Activated CD8-positive, alpha-beta memory T cell treated with anti-CD3 and anti-CD28 coated beads for 1 hour (primary cell): ENCODE measurements around the gene DAZ4.
"Not testable (repeated sequence)": the region's sequence is repeated elsewhere in the genome, so short reads cannot be mapped to it uniquely, and the experiment has no call there.

Experiments
- DNase-seq, 2 donors: peaks; one replicate each; pipeline ENCODE4 v3.0.0-alpha.2; 2020; ENCODE audit warnings: low read depth in 1 of 2; ENCODE audit errors: extremely low read depth in 1 of 2

The DAZ4 gene, protein sequence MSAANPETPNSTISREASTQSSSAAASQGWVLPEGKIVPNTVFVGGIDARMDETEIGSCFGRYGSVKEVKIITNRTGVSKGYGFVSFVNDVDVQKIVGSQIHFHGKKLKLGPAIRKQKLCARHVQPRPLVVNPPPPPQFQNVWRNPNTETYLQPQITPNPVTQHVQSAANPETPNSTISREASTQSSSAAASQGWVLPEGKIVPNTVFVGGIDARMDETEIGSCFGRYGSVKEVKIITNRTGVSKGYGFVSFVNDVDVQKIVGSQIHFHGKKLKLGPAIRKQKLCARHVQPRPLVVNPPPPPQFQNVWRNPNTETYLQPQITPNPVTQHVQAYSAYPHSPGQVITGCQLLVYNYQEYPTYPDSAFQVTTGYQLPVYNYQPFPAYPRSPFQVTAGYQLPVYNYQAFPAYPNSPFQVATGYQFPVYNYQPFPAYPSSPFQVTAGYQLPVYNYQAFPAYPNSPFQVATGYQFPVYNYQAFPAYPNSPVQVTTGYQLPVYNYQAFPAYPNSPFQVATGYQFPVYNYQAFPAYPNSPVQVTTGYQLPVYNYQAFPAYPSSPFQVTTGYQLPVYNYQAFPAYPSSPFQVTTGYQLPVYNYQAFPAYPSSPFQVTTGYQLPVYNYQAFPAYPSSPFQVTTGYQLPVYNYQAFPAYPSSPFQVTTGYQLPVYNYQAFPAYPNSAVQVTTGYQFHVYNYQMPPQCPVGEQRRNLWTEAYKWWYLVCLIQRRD

DNA sequence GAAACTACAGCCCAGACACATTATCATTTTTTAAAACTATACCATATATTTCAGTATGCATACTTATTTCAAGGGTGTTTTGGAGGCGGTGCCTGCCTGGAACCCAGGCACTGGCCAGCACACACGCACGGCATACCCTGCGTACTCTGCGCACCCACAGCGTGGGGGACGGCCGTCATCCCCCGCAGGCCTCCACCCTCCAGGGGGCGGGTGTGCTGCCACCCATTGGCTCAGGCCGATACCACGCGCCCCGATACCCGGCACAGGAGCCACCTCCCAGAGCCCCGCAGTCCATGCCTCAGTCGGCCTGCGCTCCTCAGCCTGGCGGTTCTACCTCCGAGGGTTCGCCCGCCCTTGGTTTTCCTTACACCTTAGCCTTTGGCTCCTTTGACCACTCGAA, at the start of gene DAZ4:
TSS of gene DAZ4 (plus strand) at position 301 of the 400 bp plus-strand sequence. CDS start 208 bp downstream, outside the sequence.
- DNase-seq: not testable (repeated sequence)

DNA sequence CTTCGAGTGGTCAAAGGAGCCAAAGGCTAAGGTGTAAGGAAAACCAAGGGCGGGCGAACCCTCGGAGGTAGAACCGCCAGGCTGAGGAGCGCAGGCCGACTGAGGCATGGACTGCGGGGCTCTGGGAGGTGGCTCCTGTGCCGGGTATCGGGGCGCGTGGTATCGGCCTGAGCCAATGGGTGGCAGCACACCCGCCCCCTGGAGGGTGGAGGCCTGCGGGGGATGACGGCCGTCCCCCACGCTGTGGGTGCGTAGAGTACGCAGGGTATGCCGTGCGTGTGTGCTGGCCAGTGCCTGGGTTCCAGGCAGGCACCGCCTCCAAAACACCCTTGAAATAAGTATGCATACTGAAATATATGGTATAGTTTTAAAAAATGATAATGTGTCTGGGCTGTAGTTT, 20.4 kb upstream of the DAZ4 start, which contains the start of gene DAZ3:
TSS of gene DAZ3 (minus strand) at position 101 of the 400 bp plus-strand sequence. CDS start 208 bp downstream, outside the sequence.
- not testable (repeated sequence) for DNase-seq

- DNase-seq: not testable (repeated sequence)
These were observed 11.9 kb upstream of the DAZ4 start for GRCh38 chrY:24821836-24822235.

- DNase-seq: not testable (repeated sequence)
These were observed 9.4 kb upstream of the DAZ4 start for GRCh38 chrY:24824184-24824879.

DNA sequence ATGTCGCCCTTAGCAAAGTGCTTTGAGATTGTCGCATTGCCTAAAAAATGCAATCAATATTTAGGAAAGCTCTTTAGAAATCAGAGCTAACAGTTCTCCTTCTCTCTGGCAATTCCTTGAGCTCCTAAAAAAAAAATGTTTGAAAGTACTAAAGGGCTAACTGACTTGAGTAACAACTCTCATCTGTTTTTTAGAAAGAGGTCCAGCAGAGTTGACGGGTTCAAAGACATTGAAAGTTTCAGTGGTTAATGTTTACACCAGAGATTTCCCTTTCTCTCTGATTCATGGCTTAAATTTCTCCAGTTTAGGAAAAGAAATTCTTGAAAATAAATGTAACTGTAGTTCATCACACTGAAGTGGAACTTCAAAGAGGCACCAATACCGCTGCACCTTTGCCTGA, 8.7 kb upstream of the DAZ4 start:
- not testable (repeated sequence) for DNase-seq
